Adrenal gland (tissue), 12 donors: ENCODE results near the gene BUD23. TPM values are rescaled to one million over a fixed set of nuclear protein-coding genes. Genes with fewer than 3 reads are reported as not detected.

Experiments
- DNase-seq, 7 donors: peaks; one replicate each; pipeline ENCODE4 v3.0.0-alpha.2; 2019 to 2020
- H3K27ac ChIP-seq, 5 donors: fragments of 200-600 bp; sonication (generic) in 4 of 5; 1 replicate in 3 of 5; 2 replicates in 2 of 5; pipeline versions ENCODE4 v1.5.1 to v1.8.0; 2016 to 2020; ENCODE audit warnings: mild to moderate bottlenecking in 1 of 5
- H3K27me3 ChIP-seq: fragments of 200-600 bp; 2 replicates; pipeline ENCODE4 v1.8.0; 2021
- H3K36me3 ChIP-seq, 2 donors: fragments of 200-600 bp; replicated peaks in 1 of 2; 1 replicate in 1 of 2; 2 replicates in 1 of 2; pipeline versions ENCODE4 v1.5.1 to v1.8.0; 2018 to 2022
- H3K4me1 ChIP-seq, 2 donors: fragments of 200-600 bp; replicated peaks in 1 of 2; 1 replicate in 1 of 2; 2 replicates in 1 of 2; pipeline versions ENCODE4 v1.5.1 to v1.8.0; 2018 to 2021
- H3K4me3 ChIP-seq, 4 donors: fragments of 200-600 bp; sonication (generic) in 3 of 4; one replicate each; pipeline ENCODE4 v1.5.1; 2016 to 2018
- H3K9me3 ChIP-seq, 3 donors: fragments of 200-600 bp; sonication (generic) in 1 of 3; replicated peaks in 1 of 3; 1 replicate in 2 of 3; 2 replicates in 1 of 3; pipeline versions ENCODE4 v1.5.1 to v1.8.0; 2016 to 2021
- CTCF ChIP-seq, 6 experiments: fragments of 450-650 bp in 4 of 6; fragments of 200-600 bp in 2 of 6; sonication (generic) in 1 of 6; IDR thresholded peaks; 1 replicate in 5 of 6; 2 replicates in 1 of 6; pipeline versions ENCODE4 v1.5.1 to v1.8.0; 2016 to 2021; ENCODE audit warnings: antibody characterized with exemption in 6 of 6, mild to moderate bottlenecking in 2 of 6, moderate library complexity in 1 of 6
- POLR2A ChIP-seq, 2 donors: fragments of 450-650 bp; IDR thresholded peaks; one replicate each; pipeline ENCODE4 v1.6.1; 2017; ENCODE audit warnings: antibody characterized with exemption in 2 of 2, mild to moderate bottlenecking in 2 of 2, moderate library complexity in 1 of 2
- WGBS, 4 donors: extraction: QIAGEN DNeasy Blood & Tissue Kit in 2 of 4; methylation state at CpG; one replicate each; pipeline versions ENCODE4 v1.1.5 to v1.1.7; 2013 to 2017; 5-methylcytosine and 5-hydroxymethylcytosine counted together
- intact Hi-C, 2 donors: fragments of 100-400 bp; cut with DNase I; formaldehyde crosslinking; loops; one replicate each; pipeline versions ENCODE4 v1.14.1 to v1.15.0; 2022 to 2023
- microRNA counts, 2 donors: library from miRNA; unstranded; fragments of <30 nt; microRNA quantifications; one replicate each; lab custom pipeline; 2016
- microRNA-seq, 3 donors: library from miRNA; unstranded; fragments of <30 nt; microRNA quantifications; one replicate each; pipeline ENCODE4, GENCODE V29; 2017 to 2020
- polyA plus RNA-seq, 3 donors: library from polyadenylated mRNA; stranded (reverse); fragments of 200-250 nt in 2 of 3; fragments of 350-450 nt in 1 of 3; fragmentation: Illumina TruSeq in 1 of 3; extraction: RNeasy Lipid Tissue Mini Kit (QIAGEN cat#74804) in 1 of 3; gene quantifications; one replicate each; pipeline ENCODE4 v1.2.3, GENCODE V29; 2013 to 2014
- small RNA-seq, 2 donors: library from RNA; depleted of rRNA; stranded (forward); fragments of <200 nt; gene quantifications; one replicate each; pipeline ENCODE3, GENCODE V24; 2016
- total RNA-seq, 9 donors: library from RNA; depleted of rRNA in 4 of 9; stranded (reverse); fragments of >200 nt in 4 of 9; fragments of 120-200 nt in 1 of 9; fragmentation: NEBNext Ultra II Directional in 1 of 9; extraction: Animal tissue kit (Norgen Biotek cat#: 25700) in 1 of 9; gene quantifications; one replicate each; pipeline versions ENCODE4 v1.1.0 to v1.2.4, GENCODE V29; 2013 to 2023
- donor health status: healthy with polysubstance abuse.
- donor health status: Bipolar disorder and iron deficiency.
- donor health status: DM: yes; HTN: yes; CAD: no.
- donor health status: DM: no; HTN: no; CAD: no.
- donor health status: DM: no; HTN: no; CAD: no.
- donor health status: DM: yes; HTN: yes; CAD: no.

BUD23 gene
- total and polyA plus RNA-seq, 12 donors: 34.7 to 123 (median 64.5) TPM

DNA sequence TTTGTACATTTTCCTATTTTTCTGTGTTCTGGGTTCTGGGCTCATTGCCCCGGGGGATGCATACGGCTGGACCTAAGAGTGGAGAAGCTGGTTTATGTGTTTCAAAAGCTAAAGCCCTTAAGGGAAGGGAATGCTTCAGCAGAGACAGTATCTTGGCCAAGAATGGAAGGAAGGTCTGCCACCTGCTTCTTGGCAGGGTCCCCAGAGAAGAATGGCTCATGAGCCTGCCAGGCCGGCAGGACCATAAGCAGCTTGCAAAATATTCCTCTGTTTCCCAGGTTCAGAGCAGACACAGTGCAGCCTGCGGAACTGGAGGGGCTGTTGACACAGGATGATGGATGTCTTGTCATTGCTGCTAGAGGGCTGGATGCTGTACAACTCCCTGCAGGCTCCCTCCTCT lies 63.0 kb downstream of the BUD23 start:
- no peak for TF ChIP-seq POLR2A (IDR thresholded peaks at IDR 0.05)
- no peak for TF ChIP-seq CTCF (IDR thresholded peaks at IDR 0.05)
- H3K4me3 ChIP-seq: no peak overlapping the region
- H3K4me1 ChIP-seq: no peaks in the 10 kb centered on the region
- no peak for DNase-seq
- intact Hi-C loops: no loop called here
- H3K27me3 ChIP-seq: no peaks in the 10 kb centered on the region
- H3K27ac ChIP-seq: no peak overlapping the region
- no peaks in the 10 kb centered on the region for H3K9me3 ChIP-seq
- H3K36me3 ChIP-seq: no peaks in the 10 kb centered on the region
- 54 to 73% (median 66%) methylated on average over 3 to 4 of the region's 4 CpGs for WGBS, 4 donors

MicroRNAs encoded within 50 kb of the gene (microRNA counts, 767-probe panel; counts per million panel counts)
- 0 counts per million in 2 donors for microRNA hsa-miR-4284 (lab: Ali Mortazavi, UCI)

Small RNAs within 50 kb of the gene (microRNA-seq; reads per million reads assigned to microRNA genes)
- gene MIR4284: 0 to 0.45 (median 0) reads per million in 3 donors

Small RNAs within 50 kb of the gene (small RNA-seq; reads per million reads assigned to genes)
- 0 to 0.12 reads per million in 2 donors for gene MIR4284
- 0 reads per million in 2 donors for gene RN7SL265P

Other genes starting within 250 kb of the BUD23 start
- 1 to 10 TPM in 3 of 9 donors, under 1 TPM in 6; 0.32 to 4.8 (median 0.77) TPM for gene FZD9, start 249.8 kb upstream of the BUD23 start, total RNA-seq
- under 1 TPM; 0.05 to 0.67 (median 0.64) TPM for gene FZD9, start 249.8 kb upstream of the BUD23 start, polyA plus RNA-seq
- 10 to 100 TPM; 40.4 to 65.5 (median 43.8) TPM for gene BAZ1B, start 161.3 kb upstream of the BUD23 start, total RNA-seq
- gene BAZ1B, start 161.3 kb upstream of the BUD23 start, polyA plus RNA-seq: 10 to 100 TPM; 14.5 to 49.4 (median 27.7) TPM
- 10 to 100 TPM; 19.0 to 97.9 (median 64.2) TPM for gene BCL7B, start 125.9 kb upstream of the BUD23 start, total RNA-seq
- gene BCL7B, start 125.9 kb upstream of the BUD23 start, polyA plus RNA-seq: 10 to 100 TPM; 76.1 to 87.2 (median 77.7) TPM
- 100 to 1,000 TPM in 1 of 9 donors, 10 to 100 TPM in 8; 29.5 to 136 (median 56.7) TPM for gene TBL2, start 105.0 kb upstream of the BUD23 start, total RNA-seq
- 10 to 100 TPM; 14.2 to 47.5 (median 15.3) TPM for gene TBL2, start 105.0 kb upstream of the BUD23 start, polyA plus RNA-seq
- gene MLXIPL, start 59.1 kb upstream of the BUD23 start, total RNA-seq: 100 to 1,000 TPM in 1 of 9 donors, 10 to 100 TPM in 7, under 1 TPM in 1; under 0.01 to 117 (median 41.0) TPM
- gene MLXIPL, start 59.1 kb upstream of the BUD23 start, polyA plus RNA-seq: 100 to 1,000 TPM in 2 of 3 donors, 10 to 100 TPM in 1; 10.3 to 586 (median 248) TPM
- gene VPS37D, start 15.8 kb upstream of the BUD23 start, total RNA-seq: 1 to 10 TPM in 6 of 9 donors, under 1 TPM in 3; 0.54 to 7.0 (median 2.0) TPM
- 1 to 10 TPM in 2 of 3 donors, under 1 TPM in 1; 0.20 to 2.0 (median 1.4) TPM for gene VPS37D, start 15.8 kb upstream of the BUD23 start, polyA plus RNA-seq
- gene DNAJC30, start 144 bp upstream of the BUD23 start, total RNA-seq: 10 to 100 TPM in 7 of 9 donors, 1 to 10 TPM in 2; 7.1 to 28.2 (median 16.1) TPM
- 10 to 100 TPM in 2 of 3 donors, 1 to 10 TPM in 1; 9.9 to 14.8 (median 13.9) TPM for gene DNAJC30, start 144 bp upstream of the BUD23 start, polyA plus RNA-seq
- 1 to 10 TPM in 8 of 9 donors, under 1 TPM in 1; 0.52 to 8.0 (median 4.5) TPM for gene STX1A, start 36.1 kb downstream of the BUD23 start, total RNA-seq
- 10 to 100 TPM in 1 of 3 donors, 1 to 10 TPM in 2; 5.3 to 28.1 (median 7.2) TPM for gene STX1A, start 36.1 kb downstream of the BUD23 start, polyA plus RNA-seq
- 10 to 100 TPM; 13.0 to 23.6 (median 18.3) TPM for gene ABHD11, start 55.2 kb downstream of the BUD23 start, total RNA-seq
- 10 to 100 TPM; 15.4 to 41.6 (median 39.2) TPM for gene ABHD11, start 55.2 kb downstream of the BUD23 start, polyA plus RNA-seq
- under 1 TPM in 4 of 9 donors, not detected in 5; 0.22 to 0.72 (median 0.42) TPM for gene CLDN3, start 86.7 kb downstream of the BUD23 start, total RNA-seq
- gene CLDN3, start 86.7 kb downstream of the BUD23 start, polyA plus RNA-seq: under 1 TPM in 2 of 3 donors, not detected in 1; 0.24 to 0.40 TPM
- gene CLDN4, start 147.4 kb downstream of the BUD23 start, total RNA-seq: 1 to 10 TPM in 1 of 9 donors, under 1 TPM in 7, not detected in 1; 0.16 to 1.2 (median 0.43) TPM
- under 1 TPM; 0.04 to 0.48 (median 0.37) TPM for gene CLDN4, start 147.4 kb downstream of the BUD23 start, polyA plus RNA-seq
- 1 to 10 TPM in 8 of 9 donors, not detected in 1; 1.3 to 8.3 (median 3.0) TPM for gene METTL27, start 158.9 kb downstream of the BUD23 start, total RNA-seq
- gene METTL27, start 158.9 kb downstream of the BUD23 start, polyA plus RNA-seq: 1 to 10 TPM in 2 of 3 donors, under 1 TPM in 1; 0.40 to 2.2 (median 1.1) TPM
- gene TMEM270, start 177.6 kb downstream of the BUD23 start, total RNA-seq: not detected
- gene TMEM270, start 177.6 kb downstream of the BUD23 start, polyA plus RNA-seq: under 1 TPM in 2 of 3 donors, not detected in 1; 0.20 to 0.56 TPM